Stimulated activated memory B cell treated with anti-CD40 and anti-IgM and Interleukin-4, amounts not matched to agents 10 μg/mL and 1 μg/mL and 100 μg/mL, for 72 hours (primary cell): ENCODE data around the gene SPATA31A5.
"Not testable (repeated sequence)": the region's sequence is repeated elsewhere in the genome, so short reads cannot be mapped to it uniquely, and the experiment has no call there.

Experiments used
- ATAC-seq: fragments of 150-1000 bp; cut with Tn5 transposase; 2 replicates; pipeline ENCODE4 v1.10.0; 2021
- H3K27ac Mint-ChIP-seq: one replicate; pipeline ENCODE4 v1.8.0; 2022; ENCODE audit warnings: mild to moderate bottlenecking, mixed read lengths
- H3K27me3 Mint-ChIP-seq: one replicate; pipeline ENCODE4 v1.8.0; 2022; ENCODE audit warnings: mixed read lengths
- H3K36me3 Mint-ChIP-seq: one replicate; pipeline ENCODE4 v1.8.0; 2022; ENCODE audit warnings: mixed read lengths
- H3K4me1 Mint-ChIP-seq: one replicate; pipeline ENCODE4 v1.8.0; 2022; ENCODE audit warnings: mixed read lengths
- H3K4me3 Mint-ChIP-seq: one replicate; pipeline ENCODE4 v1.8.0; 2022; ENCODE audit warnings: mild to moderate bottlenecking, moderate library complexity, mixed read lengths
- H3K9me3 Mint-ChIP-seq: one replicate; pipeline ENCODE4 v1.8.0; 2022; ENCODE audit warnings: mixed read lengths

SPATA31A5 gene

DNA sequence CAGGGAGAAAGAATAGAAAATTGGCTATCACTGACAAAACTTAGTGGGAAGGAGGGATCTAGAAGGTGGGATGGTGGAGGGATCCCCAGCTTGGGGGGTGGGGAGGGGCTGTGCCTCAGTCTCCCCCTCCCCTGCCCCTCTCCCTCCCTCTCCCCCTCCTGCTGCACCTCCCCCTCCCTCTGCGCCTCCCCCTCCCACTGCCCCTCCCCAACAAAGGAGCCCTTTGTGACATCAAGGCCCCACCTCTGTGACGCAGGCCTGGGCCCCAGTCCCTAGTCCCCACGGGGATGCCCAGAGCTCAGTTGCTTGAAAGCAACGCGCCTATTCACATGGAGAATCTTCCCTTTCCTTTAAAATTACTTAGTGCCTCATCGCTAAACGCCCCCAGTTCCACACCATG is at the start of gene SPATA31A5:
Gene SPATA31A5 (plus strand): TSS at position 301 of the 400 bp plus-strand sequence. CDS start 29 bp downstream, at position 330.
- not testable (repeated sequence) for H3K27me3 Mint-ChIP-seq, H3K4me1 Mint-ChIP-seq, H3K9me3 Mint-ChIP-seq, H3K27ac Mint-ChIP-seq, H3K36me3 Mint-ChIP-seq, H3K4me3 Mint-ChIP-seq, ATAC-seq

DNA sequence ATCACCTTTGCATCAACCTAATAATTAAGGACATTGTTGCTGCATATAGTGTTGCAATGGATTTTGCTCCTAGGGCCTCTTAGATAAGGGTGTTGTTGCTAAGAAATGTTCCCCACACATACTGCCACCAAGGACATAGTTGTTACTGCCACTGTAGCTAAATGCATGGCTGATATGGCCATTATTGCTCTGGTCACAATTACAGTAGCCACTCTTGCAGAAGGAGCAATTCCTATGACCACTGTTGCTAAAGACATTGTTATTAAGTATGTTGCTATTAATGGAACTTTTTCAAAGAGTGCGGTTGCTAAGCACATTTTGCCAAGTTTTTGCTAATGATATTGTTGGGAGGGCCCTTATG is 48.8 kb downstream of the SPATA31A5 start:
- ATAC-seq, H3K27me3 Mint-ChIP-seq, H3K4me1 Mint-ChIP-seq, H3K27ac Mint-ChIP-seq, H3K9me3 Mint-ChIP-seq, H3K4me3 Mint-ChIP-seq, H3K36me3 Mint-ChIP-seq: not testable (repeated sequence)

- H3K9me3 Mint-ChIP-seq, H3K36me3 Mint-ChIP-seq, H3K27ac Mint-ChIP-seq, H3K4me3 Mint-ChIP-seq, H3K27me3 Mint-ChIP-seq, H3K4me1 Mint-ChIP-seq, ATAC-seq: not testable (repeated sequence)
These were observed 52.2 kb downstream of the SPATA31A5 start for GRCh38 chr9:60966382-60966781.
